K562 (cell line): ENCODE measurements around the gene SPATS1. TPM values are rescaled to one million over a fixed set of nuclear protein-coding genes. Genes with fewer than 3 reads are reported as not detected.

ENCODE experiments used
- CHD1 ChIP-seq: fragments of 200-600 bp; sonication (generic); IDR thresholded peaks from one replicate; pipeline ENCODE4 v1.6.1; 2012; ENCODE audit warnings: mild to moderate bottlenecking, moderate library complexity, low read length, inconsistent platforms
- KLF13 ChIP-seq: fragments of 450-650 bp; IDR thresholded peaks from 2 replicates; pipeline ENCODE4 v1.6.1; 2016; ENCODE audit warnings: missing genetic modification characterization, low read depth, mild to moderate bottlenecking, missing compliant biosample characterization, moderate library complexity, borderline replicate concordance
- KLF6 ChIP-seq: fragments of 250-450 bp; sonication (Bioruptor Pico); IDR thresholded peaks from 2 replicates; pipeline ENCODE4 v1.4.0; 2020; ENCODE audit warnings: mild to moderate bottlenecking, moderate library complexity, borderline replicate concordance
- MAFK ChIP-seq: IDR thresholded peaks from 2 replicates; pipeline ENCODE4 v1.6.1; 2011; ENCODE audit warnings: low read length, improper control_type of control experiment
- MTA1 ChIP-seq: fragments of 450-650 bp; IDR thresholded peaks from 2 replicates; pipeline ENCODE4 v1.6.1; 2017; ENCODE audit warnings: borderline replicate concordance
- POLR2B ChIP-seq: fragments of 450-650 bp; IDR thresholded peaks from 2 replicates; pipeline ENCODE4 v1.6.1; 2018; ENCODE audit warnings: low read depth; ENCODE audit not compliant: partially characterized antibody
- ZNF24 ChIP-seq: fragments of 450-650 bp; IDR thresholded peaks from 2 replicates; pipeline ENCODE4 v1.6.1; 2016
- polyA plus RNA-seq, 8 experiments: library from polyadenylated mRNA; depleted of rRNA in 4 of 8; stranded (reverse) in 5 of 8; unstranded in 3 of 8; fragments of >200 nt; fragmentation: Nextera tagmentation in 2 of 8; fragmentation: Illumina TruSeq in 1 of 8; extraction: Ambion mirVana in 2 of 8; extraction: Trizol in 1 of 8; gene quantifications; 2 replicates each; pipeline versions ENCODE4 v1.2.1 to v1.2.3, GENCODE V29; 2011 to 2014; ENCODE audit warnings: inconsistent platforms in 1 of 8, missing spikeins in 1 of 8
- total RNA-seq, 7 experiments: library from RNA; depleted of rRNA in 6 of 7; stranded (reverse); fragments of >200 nt in 6 of 7; fragmentation: Illumina TruSeq in 2 of 7; extraction: Trizol in 2 of 7; gene quantifications; 2 replicates each; pipeline versions ENCODE4 v1.2.1 to v1.2.3, GENCODE V29; 2011 to 2021; ENCODE audit warnings: low replicate concordance in 1 of 7
- TF ChIP-seq, protein P1 (sequence below): sonication (generic); formaldehyde crosslinking; IDR thresholded peaks from 2 replicates; pipeline ENCODE4 v1.8.0; 2022; ENCODE audit warnings: mild to moderate bottlenecking, missing genetic modification reagents
- TF ChIP-seq, protein P2 (sequence below): fragments of 250-450 bp; sonication (Bioruptor Pico); IDR thresholded peaks from 2 replicates; pipeline ENCODE4 v1.8.0; 2021; ENCODE audit warnings: moderate library complexity, mild to moderate bottlenecking, inconsistent platforms
- TF ChIP-seq, protein P3 (sequence below): sonication (generic); formaldehyde crosslinking; IDR thresholded peaks from 2 replicates; pipeline ENCODE4 v1.8.0; 2022; ENCODE audit warnings: mild to moderate bottlenecking, missing genetic modification reagents
- TF ChIP-seq, protein P4 (sequence below): IDR thresholded peaks from 2 replicates; pipeline ENCODE4 v1.6.1; 2011; ENCODE audit warnings: borderline replicate concordance, low read depth, mild to moderate bottlenecking, moderate library complexity, low read length; ENCODE audit not compliant: insufficient read depth, poor library complexity, severe bottlenecking
- TF ChIP-seq, protein P5 (sequence below), 3 experiments: fragments of 200-800 bp in 1 of 3; sonication (Bioruptor generic) in 1 of 3; sonication (generic) in 1 of 3; formaldehyde crosslinking in 1 of 3; IDR thresholded peaks; 2 replicates each; pipeline versions ENCODE4 v1.6.1 to v1.8.0; 2016 to 2022; ENCODE audit warnings: mild to moderate bottlenecking in 2 of 3, missing compliant biosample characterization in 2 of 3, missing genetic modification characterization in 2 of 3, missing genetic modification reagents in 1 of 3

Gene SPATS1
- total and polyA plus RNA-seq, 9 of the 15 experiments (the other 6 are each of a cell fraction or from before 2014, with no cell fraction given), result not detected

DNA sequence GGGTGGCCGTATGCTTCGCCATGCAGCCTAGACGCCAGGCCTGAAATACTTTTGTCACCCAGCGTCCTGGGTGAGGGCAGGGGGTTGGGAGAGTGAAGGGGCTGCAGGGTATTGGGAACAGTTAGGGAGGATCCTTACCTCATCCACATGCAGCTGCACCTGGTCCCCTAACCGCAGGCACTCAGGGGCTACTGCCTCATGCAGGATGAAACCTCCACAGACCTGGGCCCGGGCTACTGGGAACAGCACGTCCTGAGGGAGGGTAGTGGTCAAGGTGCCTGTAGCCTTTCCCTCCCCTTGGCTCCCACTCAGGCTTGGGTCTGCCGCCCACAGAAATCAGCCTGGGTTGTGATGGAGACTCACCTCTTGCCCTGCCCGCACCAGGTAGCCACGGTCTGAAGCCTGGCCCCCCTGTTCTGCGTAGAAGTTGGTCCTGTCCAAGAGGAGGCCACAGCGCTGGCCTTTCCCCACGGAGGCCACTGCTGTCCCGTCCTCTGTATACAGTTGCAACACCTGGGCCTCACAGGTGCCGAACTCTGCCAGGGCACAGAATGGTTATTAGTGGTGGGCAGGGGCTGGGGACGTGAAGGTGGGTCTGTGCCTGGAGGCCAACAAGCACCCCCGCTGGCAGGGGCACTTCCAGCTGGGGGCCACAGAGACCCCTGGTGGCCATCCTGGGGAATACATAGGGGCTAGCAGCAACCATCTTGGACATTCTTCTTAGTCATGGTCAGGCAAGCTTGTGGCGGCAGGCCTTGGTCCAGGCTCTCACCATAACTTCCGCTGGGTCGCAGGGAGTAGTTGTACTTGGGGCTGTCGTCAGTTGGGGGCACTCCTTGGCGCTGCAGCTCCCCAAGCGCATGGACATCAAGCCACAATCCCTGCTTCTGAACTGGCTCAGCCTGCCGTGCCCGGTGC, 37.9 kb upstream of the SPATS1 start (continued):
- TF ChIP-seq, protein P1, sequence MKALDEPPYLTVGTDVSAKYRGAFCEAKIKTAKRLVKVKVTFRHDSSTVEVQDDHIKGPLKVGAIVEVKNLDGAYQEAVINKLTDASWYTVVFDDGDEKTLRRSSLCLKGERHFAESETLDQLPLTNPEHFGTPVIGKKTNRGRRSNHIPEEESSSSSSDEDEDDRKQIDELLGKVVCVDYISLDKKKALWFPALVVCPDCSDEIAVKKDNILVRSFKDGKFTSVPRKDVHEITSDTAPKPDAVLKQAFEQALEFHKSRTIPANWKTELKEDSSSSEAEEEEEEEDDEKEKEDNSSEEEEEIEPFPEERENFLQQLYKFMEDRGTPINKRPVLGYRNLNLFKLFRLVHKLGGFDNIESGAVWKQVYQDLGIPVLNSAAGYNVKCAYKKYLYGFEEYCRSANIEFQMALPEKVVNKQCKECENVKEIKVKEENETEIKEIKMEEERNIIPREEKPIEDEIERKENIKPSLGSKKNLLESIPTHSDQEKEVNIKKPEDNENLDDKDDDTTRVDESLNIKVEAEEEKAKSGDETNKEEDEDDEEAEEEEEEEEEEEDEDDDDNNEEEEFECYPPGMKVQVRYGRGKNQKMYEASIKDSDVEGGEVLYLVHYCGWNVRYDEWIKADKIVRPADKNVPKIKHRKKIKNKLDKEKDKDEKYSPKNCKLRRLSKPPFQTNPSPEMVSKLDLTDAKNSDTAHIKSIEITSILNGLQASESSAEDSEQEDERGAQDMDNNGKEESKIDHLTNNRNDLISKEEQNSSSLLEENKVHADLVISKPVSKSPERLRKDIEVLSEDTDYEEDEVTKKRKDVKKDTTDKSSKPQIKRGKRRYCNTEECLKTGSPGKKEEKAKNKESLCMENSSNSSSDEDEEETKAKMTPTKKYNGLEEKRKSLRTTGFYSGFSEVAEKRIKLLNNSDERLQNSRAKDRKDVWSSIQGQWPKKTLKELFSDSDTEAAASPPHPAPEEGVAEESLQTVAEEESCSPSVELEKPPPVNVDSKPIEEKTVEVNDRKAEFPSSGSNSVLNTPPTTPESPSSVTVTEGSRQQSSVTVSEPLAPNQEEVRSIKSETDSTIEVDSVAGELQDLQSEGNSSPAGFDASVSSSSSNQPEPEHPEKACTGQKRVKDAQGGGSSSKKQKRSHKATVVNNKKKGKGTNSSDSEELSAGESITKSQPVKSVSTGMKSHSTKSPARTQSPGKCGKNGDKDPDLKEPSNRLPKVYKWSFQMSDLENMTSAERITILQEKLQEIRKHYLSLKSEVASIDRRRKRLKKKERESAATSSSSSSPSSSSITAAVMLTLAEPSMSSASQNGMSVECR, result peak; percentile 29; the same call in 1 of the 2 replicates
- TF ChIP-seq CHD1 (no peak), MTA1 (no peak), KLF6 (CRISPR knock-in tag) (no peak), KLF13 (no peak), POLR2B (no peak), ZNF24 (no peak), MAFK (peak; percentile 32; the same call in 1 of the 2 replicates)
- TF ChIP-seq, protein P2, sequence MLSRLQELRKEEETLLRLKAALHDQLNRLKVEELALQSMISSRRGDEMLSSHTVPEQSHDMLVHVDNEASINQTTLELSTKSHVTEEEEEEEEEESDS, result no peak
- TF ChIP-seq, protein P3, sequence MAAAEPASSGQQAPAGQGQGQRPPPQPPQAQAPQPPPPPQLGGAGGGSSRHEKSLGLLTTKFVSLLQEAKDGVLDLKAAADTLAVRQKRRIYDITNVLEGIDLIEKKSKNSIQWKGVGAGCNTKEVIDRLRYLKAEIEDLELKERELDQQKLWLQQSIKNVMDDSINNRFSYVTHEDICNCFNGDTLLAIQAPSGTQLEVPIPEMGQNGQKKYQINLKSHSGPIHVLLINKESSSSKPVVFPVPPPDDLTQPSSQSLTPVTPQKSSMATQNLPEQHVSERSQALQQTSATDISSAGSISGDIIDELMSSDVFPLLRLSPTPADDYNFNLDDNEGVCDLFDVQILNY, result 0 out of 2 replicates have a peak, but pooled peaks have one; percentile 35
- TF ChIP-seq, protein P4, sequence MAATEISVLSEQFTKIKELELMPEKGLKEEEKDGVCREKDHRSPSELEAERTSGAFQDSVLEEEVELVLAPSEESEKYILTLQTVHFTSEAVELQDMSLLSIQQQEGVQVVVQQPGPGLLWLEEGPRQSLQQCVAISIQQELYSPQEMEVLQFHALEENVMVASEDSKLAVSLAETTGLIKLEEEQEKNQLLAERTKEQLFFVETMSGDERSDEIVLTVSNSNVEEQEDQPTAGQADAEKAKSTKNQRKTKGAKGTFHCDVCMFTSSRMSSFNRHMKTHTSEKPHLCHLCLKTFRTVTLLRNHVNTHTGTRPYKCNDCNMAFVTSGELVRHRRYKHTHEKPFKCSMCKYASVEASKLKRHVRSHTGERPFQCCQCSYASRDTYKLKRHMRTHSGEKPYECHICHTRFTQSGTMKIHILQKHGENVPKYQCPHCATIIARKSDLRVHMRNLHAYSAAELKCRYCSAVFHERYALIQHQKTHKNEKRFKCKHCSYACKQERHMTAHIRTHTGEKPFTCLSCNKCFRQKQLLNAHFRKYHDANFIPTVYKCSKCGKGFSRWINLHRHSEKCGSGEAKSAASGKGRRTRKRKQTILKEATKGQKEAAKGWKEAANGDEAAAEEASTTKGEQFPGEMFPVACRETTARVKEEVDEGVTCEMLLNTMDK, result peak; percentile 8
- TF ChIP-seq, protein P5, sequence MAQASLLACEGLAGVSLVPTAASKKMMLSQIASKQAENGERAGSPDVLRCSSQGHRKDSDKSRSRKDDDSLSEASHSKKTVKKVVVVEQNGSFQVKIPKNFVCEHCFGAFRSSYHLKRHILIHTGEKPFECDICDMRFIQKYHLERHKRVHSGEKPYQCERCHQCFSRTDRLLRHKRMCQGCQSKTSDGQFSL (CRISPR knock-in tag; IDR thresholded peaks at IDR 0.05), result peak; percentile 75
- TF ChIP-seq, protein P5 (tag; IDR thresholded peaks at IDR 0.05), result no peak
